SK-N-SH treated with all-trans-retinoic acid at 6 μM for 48 hours (cell line): Measurements from ENCODE around the gene ATXN3L.

Source experiments
- BACH2 ChIP-seq: fragments of 250-450 bp; sonication (Bioruptor Pico); IDR thresholded peaks from 2 replicates; pipeline ENCODE4 v1.9.0; 2021; ENCODE audit warnings: mild to moderate bottlenecking, borderline replicate concordance
- CSDC2 ChIP-seq: fragments of 250-450 bp; sonication (Bioruptor Pico); IDR thresholded peaks from 2 replicates; pipeline ENCODE4 v1.5.0; 2020; ENCODE audit warnings: mild to moderate bottlenecking, moderate library complexity
- CSRNP3 ChIP-seq: fragments of 250-450 bp; sonication (Bioruptor Pico); IDR thresholded peaks from 2 replicates; pipeline ENCODE4 v1.5.1; 2021; ENCODE audit warnings: mild to moderate bottlenecking, moderate library complexity
- GLIS3 ChIP-seq: fragments of 250-450 bp; sonication (Bioruptor Pico); IDR thresholded peaks from 2 replicates; pipeline ENCODE4 v1.5.0; 2020; ENCODE audit warnings: mild to moderate bottlenecking, moderate library complexity
- ISL1 ChIP-seq: fragments of 250-450 bp; sonication (Bioruptor Pico); IDR thresholded peaks from 2 replicates; pipeline ENCODE4 v2.1.2; 2022; ENCODE audit warnings: mild to moderate bottlenecking, moderate library complexity
- PATZ1 ChIP-seq: fragments of 250-450 bp; sonication (Bioruptor Pico); IDR thresholded peaks from 2 replicates; pipeline ENCODE4 v1.8.0; 2020; ENCODE audit warnings: mild to moderate bottlenecking, moderate library complexity, borderline replicate concordance
- POU6F1 ChIP-seq: fragments of 250-450 bp; sonication (Bioruptor Pico); IDR thresholded peaks from 2 replicates; pipeline ENCODE4 v1.8.0; 2021; ENCODE audit warnings: low read depth, mild to moderate bottlenecking, moderate library complexity, borderline replicate concordance
- TCF4 ChIP-seq: fragments of 250-450 bp; sonication (Bioruptor Pico); IDR thresholded peaks from 2 replicates; pipeline ENCODE4 v1.8.0; 2021; ENCODE audit warnings: mild to moderate bottlenecking, moderate library complexity, borderline replicate concordance
- TSHZ2 ChIP-seq: fragments of 250-450 bp; sonication (Bioruptor Pico); IDR thresholded peaks from 2 replicates; pipeline ENCODE4 v1.5.0; 2020; ENCODE audit warnings: mild to moderate bottlenecking, moderate library complexity
- ZFP30 ChIP-seq: fragments of 450-650 bp; formaldehyde crosslinking; IDR thresholded peaks from 2 replicates; pipeline ENCODE4 v1.5.0; 2022; ENCODE audit warnings: mild to moderate bottlenecking, moderate library complexity

GRCh38 chrX:13327666-13328065, 7.8 kb upstream of the ATXN3L start:
- TF ChIP-seq PATZ1 (CRISPR knock-in tag) (no peak), ISL1 (no peak), POU6F1 (CRISPR knock-in tag) (no peak), CSDC2 (CRISPR knock-in tag) (no peak), BACH2 (no peak), TCF4 (CRISPR knock-in tag) (no peak), ZFP30 (no peak), GLIS3 (no peak), CSRNP3 (CRISPR knock-in tag) (no peak), TSHZ2 (no peak)
